Measurements from ENCODE around the gene CD300H. TPM values are rescaled to one million over a fixed set of nuclear protein-coding genes. Genes with fewer than 3 reads are reported as not detected.

Gene CD300H
- total RNA-seq, 1 donor from 2014 or later: not detected

- no peak overlapping the region for H3K4me2 ChIP-seq
- H2AFZ ChIP-seq (replicated peaks): no peak overlapping the region
- no peaks in the 10 kb centered on the region for H4K20me1 ChIP-seq (ENCODE audit: low read depth)
- H3K79me2 ChIP-seq (ENCODE audit: low read depth): no peaks in the 10 kb centered on the region
- H3K4me1 ChIP-seq: no peaks in the 10 kb centered on the region
- no peak overlapping the region for H3K27ac ChIP-seq
- H3F3A ChIP-seq (ENCODE audit: low read depth): no peaks in the 10 kb centered on the region
- DNase-seq (ENCODE audit: low spot score): no peak
- peaks cover 20% of the 10 kb centered on the region for H3K27me3 ChIP-seq
- no peak overlapping the region for H3K9ac ChIP-seq
- H3K4me3 ChIP-seq: no peak overlapping the region
- H3K27ac Mint-ChIP-seq: peak overlapping the region; percentile 29
- no peaks in the 10 kb centered on the region for H3K9me3 Mint-ChIP-seq
- TF ChIP-seq EZH2 (IDR thresholded peaks at IDR 0.05) (no peak), EZH2phosphoT487 (IDR thresholded peaks at IDR 0.05) (no peak), CTCF (IDR thresholded peaks at IDR 0.05) (no peak)
- H3K36me3 ChIP-seq: no peaks in the 10 kb centered on the region
- H3K4me1 Mint-ChIP-seq: peaks cover 11% of the 10 kb centered on the region
- peaks cover 6% of the 10 kb centered on the region for H3K27me3 Mint-ChIP-seq (ENCODE audit: insufficient read depth, low read depth)
- H3K4me3 Mint-ChIP-seq: no peak overlapping the region
- no peaks in the 10 kb centered on the region for H3K36me3 Mint-ChIP-seq
- H3K9me3 ChIP-seq (ENCODE audit: low read depth): no peaks in the 10 kb centered on the region
Observed at GRCh38 chr17:74541176-74542111, 25.9 kb downstream of the CD300H start.

GRCh38 chr17:74539281-74539820, 28.0 kb downstream of the CD300H start:
- Mint-ChIP-seq H3K36me3 (no peaks in the 10 kb centered on the region), H3K4me3 (no peak overlapping the region), H3K4me1 (peaks cover 2% of the 10 kb centered on the region), H3K27ac (no peak overlapping the region), H3K27me3 (ENCODE audit: insufficient read depth, low read depth) (peaks cover 5% of the 10 kb centered on the region), H3K9me3 (peaks cover 3% of the 10 kb centered on the region)
- Histone ChIP-seq H3K4me3 (no peak overlapping the region), H3K27me3 (peaks cover 28% of the 10 kb centered on the region), H3K36me3 (no peaks in the 10 kb centered on the region), H4K20me1 (ENCODE audit: low read depth) (no peaks in the 10 kb centered on the region), H3K79me2 (ENCODE audit: low read depth) (no peaks in the 10 kb centered on the region), H3K4me2 (no peak overlapping the region), H3K27ac (no peak overlapping the region), H3K9me3 (ENCODE audit: low read depth) (no peaks in the 10 kb centered on the region), H3F3A (ENCODE audit: low read depth) (no peaks in the 10 kb centered on the region), H3K4me1 (no peaks in the 10 kb centered on the region), H3K9ac (no peak overlapping the region), H2AFZ (replicated peaks) (no peak overlapping the region)
- no peak for DNase-seq (ENCODE audit: low spot score)
- TF ChIP-seq EZH2 (IDR thresholded peaks at IDR 0.05): no peak
- TF ChIP-seq EZH2phosphoT487 (IDR thresholded peaks at IDR 0.05): no peak
- no peak for TF ChIP-seq CTCF (IDR thresholded peaks at IDR 0.05)

- no peaks in the 10 kb centered on the region for H4K20me1 ChIP-seq (ENCODE audit: low read depth)
- no peaks in the 10 kb centered on the region for H3K9me3 ChIP-seq (ENCODE audit: low read depth)
- no peaks in the 10 kb centered on the region for H3K36me3 ChIP-seq
- Mint-ChIP-seq H3K27me3 (ENCODE audit: insufficient read depth, low read depth) (peaks cover 8% of the 10 kb centered on the region), H3K27ac (no peak overlapping the region), H3K9me3 (peaks cover 3% of the 10 kb centered on the region), H3K36me3 (no peaks in the 10 kb centered on the region), H3K4me1 (no peaks in the 10 kb centered on the region), H3K4me3 (no peak overlapping the region)
- H3K27me3 ChIP-seq: peaks cover 28% of the 10 kb centered on the region
- H3K9ac ChIP-seq: no peak overlapping the region
- H3K27ac ChIP-seq: no peak overlapping the region
- H3K4me3 ChIP-seq: no peak overlapping the region
- H3K4me2 ChIP-seq: no peak overlapping the region
- H2AFZ ChIP-seq (replicated peaks): no peak overlapping the region
- no peak for DNase-seq (ENCODE audit: low spot score)
- TF ChIP-seq CTCF (IDR thresholded peaks at IDR 0.05) (no peak), EZH2phosphoT487 (IDR thresholded peaks at IDR 0.05) (no peak), EZH2 (IDR thresholded peaks at IDR 0.05) (no peak)
- H3K79me2 ChIP-seq (ENCODE audit: low read depth): no peaks in the 10 kb centered on the region
- H3F3A ChIP-seq (ENCODE audit: low read depth): no peaks in the 10 kb centered on the region
- H3K4me1 ChIP-seq: no peaks in the 10 kb centered on the region
Observed at GRCh38 chr17:74536890-74537289, 30.4 kb downstream of the CD300H start.

All from neural progenitor cell (in vitro differentiated cells).